GM18517 (cell line): ENCODE results near the gene TBX2.
"Not testable (repeated sequence)": the region's sequence is repeated elsewhere in the genome, so short reads cannot be mapped to it uniquely, and the experiment has no call there.

Source experiments
- ATAC-seq: cut with Tn5 transposase; IDR thresholded peaks from one replicate; pipeline ENCODE4 v1.9.1; 2021; ENCODE audit warnings: mild to moderate bottlenecking, moderate library complexity; ENCODE audit not compliant: unreplicated experiment

TBX2 gene

GRCh38 chr17:61399131-61400065, at the start of gene TBX2:
Gene TBX2 (plus strand): TSS chr17:61399843. CDS start chr17:61400177, 334 bp downstream.
- no peak for ATAC-seq

GRCh38 chr17:61351745-61352407, 47.8 kb upstream of the TBX2 start:
- ATAC-seq = no peak

- ATAC-seq = no peak
Measured at GRCh38 chr17:61352408-61352770, 47.3 kb upstream of the TBX2 start.

GRCh38 chr17:61352781-61353491, 46.7 kb upstream of the TBX2 start:
- no peak for ATAC-seq

- no peak for ATAC-seq
Measured at GRCh38 chr17:61353615-61354014, 46.0 kb upstream of the TBX2 start.

GRCh38 chr17:61354895-61355874, 44.5 kb upstream of the TBX2 start:
- ATAC-seq = no peak

GRCh38 chr17:61357061-61357460, 42.6 kb upstream of the TBX2 start:
- not testable (repeated sequence) for ATAC-seq

- not testable (repeated sequence) for ATAC-seq
Measured at GRCh38 chr17:61359513-61359912, 40.1 kb upstream of the TBX2 start.

- ATAC-seq = no peak
Measured at GRCh38 chr17:61360318-61360943, 39.2 kb upstream of the TBX2 start.

GRCh38 chr17:61361084-61361483, 38.6 kb upstream of the TBX2 start:
- no peak for ATAC-seq

- no peak for ATAC-seq
Measured at GRCh38 chr17:61362396-61362795, 37.2 kb upstream of the TBX2 start.

GRCh38 chr17:61362852-61363600, 36.6 kb upstream of the TBX2 start:
- ATAC-seq = no peak

GRCh38 chr17:61363601-61364462, 35.8 kb upstream of the TBX2 start:
- no peak for ATAC-seq

- ATAC-seq = no peak
Measured at GRCh38 chr17:61364463-61364846, 35.2 kb upstream of the TBX2 start.

GRCh38 chr17:61366076-61366714, 33.4 kb upstream of the TBX2 start:
- no peak for ATAC-seq

GRCh38 chr17:61366715-61367413, 32.8 kb upstream of the TBX2 start:
- no peak for ATAC-seq
